ENCODE measurements around the gene OR52M1. TPM values are rescaled to one million over a fixed set of nuclear protein-coding genes. Genes with fewer than 3 reads are reported as not detected.

Gene OR52M1
- total RNA-seq, 3 donors from 2014 or later (not counting 1 experiment from before 2014, with no cell fraction given): not detected

Other genes starting within 250 kb of the OR52M1 start
- not detected for gene OR52B4, start 176.8 kb upstream of the OR52M1 start, total RNA-seq
- 10 to 100 TPM; 27.1 to 34.6 (median 32.0) TPM for gene TRIM21, start 151.5 kb upstream of the OR52M1 start, total RNA-seq
- gene OR52K2, start 95.9 kb upstream of the OR52M1 start, total RNA-seq: not detected
- not detected for gene OR52K1, start 62.5 kb upstream of the OR52M1 start, total RNA-seq
- gene OR52I2, start 36.6 kb downstream of the OR52M1 start, total RNA-seq: not detected
- not detected for gene OR52I1, start 48.8 kb downstream of the OR52M1 start, total RNA-seq
- gene TRIM68, start 63.0 kb downstream of the OR52M1 start, total RNA-seq: 10 to 100 TPM in 1 of 3 donors, 1 to 10 TPM in 2; 7.6 to 14.7 (median 9.8) TPM
- gene OR51D1, start 92.3 kb downstream of the OR52M1 start, total RNA-seq: not detected
- gene OR51E1, start 98.8 kb downstream of the OR52M1 start, total RNA-seq: not detected
- not detected for gene OR51E2, start 152.7 kb downstream of the OR52M1 start, total RNA-seq
- gene MMP26, start 159.6 kb downstream of the OR52M1 start, total RNA-seq: not detected
- not detected for gene OR51F1, start 224.7 kb downstream of the OR52M1 start, total RNA-seq

Data from natural killer cell (primary cell).